GM10248 (cell line): ENCODE data around the gene TSPAN3.
A peak's percentile ranks its signal among the peaks of the same experiment; 100 is the strongest.

ENCODE experiments used
- CTCF ChIA-PET: fragments of 300-600 bp; sonication (Branson Sonifier 250); formaldehyde crosslinking; extraction: SDS; loops from one replicate; lab custom pipeline; 2021; ENCODE audit warnings: antibody characterized with exemption; lab: Yijun Ruan, JAX
- POLR2A ChIA-PET: fragments of 350-650 bp; sonication (Branson Sonifier 250); formaldehyde crosslinking; extraction: SDS; loops from one replicate; lab custom pipeline; 2020; ENCODE audit warnings: antibody characterized with exemption; lab: Yijun Ruan, JAX
- DNase-seq: peaks from one replicate; pipeline ENCODE4 v3.0.0; 2012; ENCODE audit errors: extremely low spot score
- TF ChIP-seq, protein P1 (sequence below): IDR thresholded peaks from 2 replicates; pipeline ENCODE4 v1.5.1; 2012; ENCODE audit warnings: mild to moderate bottlenecking, low read depth; ENCODE audit errors: extremely low read depth, missing control alignments, control extremely low read depth

Gene TSPAN3

DNA sequence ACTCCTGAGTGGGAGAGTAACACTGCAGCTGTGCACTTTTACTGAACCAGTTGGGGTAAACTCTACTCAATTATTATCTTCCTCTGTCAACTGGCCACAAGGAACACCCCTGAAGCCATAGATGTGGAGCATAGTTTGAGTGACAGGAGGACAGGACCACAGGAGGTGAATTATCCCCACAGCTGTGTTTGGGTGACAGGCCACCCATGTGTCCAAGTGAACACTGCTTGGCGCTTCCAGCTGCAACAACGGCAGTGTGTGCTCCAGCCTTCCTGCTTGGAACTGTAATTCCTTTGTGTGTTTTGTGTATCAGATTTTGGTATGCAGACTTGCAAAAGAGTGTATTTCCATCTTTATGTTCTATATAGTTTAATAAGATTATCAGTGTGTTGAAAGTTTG, 20.2 kb upstream of the TSPAN3 start:
- TF ChIP-seq, protein P1, sequence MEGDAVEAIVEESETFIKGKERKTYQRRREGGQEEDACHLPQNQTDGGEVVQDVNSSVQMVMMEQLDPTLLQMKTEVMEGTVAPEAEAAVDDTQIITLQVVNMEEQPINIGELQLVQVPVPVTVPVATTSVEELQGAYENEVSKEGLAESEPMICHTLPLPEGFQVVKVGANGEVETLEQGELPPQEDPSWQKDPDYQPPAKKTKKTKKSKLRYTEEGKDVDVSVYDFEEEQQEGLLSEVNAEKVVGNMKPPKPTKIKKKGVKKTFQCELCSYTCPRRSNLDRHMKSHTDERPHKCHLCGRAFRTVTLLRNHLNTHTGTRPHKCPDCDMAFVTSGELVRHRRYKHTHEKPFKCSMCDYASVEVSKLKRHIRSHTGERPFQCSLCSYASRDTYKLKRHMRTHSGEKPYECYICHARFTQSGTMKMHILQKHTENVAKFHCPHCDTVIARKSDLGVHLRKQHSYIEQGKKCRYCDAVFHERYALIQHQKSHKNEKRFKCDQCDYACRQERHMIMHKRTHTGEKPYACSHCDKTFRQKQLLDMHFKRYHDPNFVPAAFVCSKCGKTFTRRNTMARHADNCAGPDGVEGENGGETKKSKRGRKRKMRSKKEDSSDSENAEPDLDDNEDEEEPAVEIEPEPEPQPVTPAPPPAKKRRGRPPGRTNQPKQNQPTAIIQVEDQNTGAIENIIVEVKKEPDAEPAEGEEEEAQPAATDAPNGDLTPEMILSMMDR, result no peak
- CTCF ChIA-PET, result interaction anchor here (0.9 kb wide), 1 partner anchor 406 kb away, joined by 3 read pairs; no protein-coding TSS in a partner anchor
- POLR2A ChIA-PET, result no interaction called here
- no peak for DNase-seq

DNA sequence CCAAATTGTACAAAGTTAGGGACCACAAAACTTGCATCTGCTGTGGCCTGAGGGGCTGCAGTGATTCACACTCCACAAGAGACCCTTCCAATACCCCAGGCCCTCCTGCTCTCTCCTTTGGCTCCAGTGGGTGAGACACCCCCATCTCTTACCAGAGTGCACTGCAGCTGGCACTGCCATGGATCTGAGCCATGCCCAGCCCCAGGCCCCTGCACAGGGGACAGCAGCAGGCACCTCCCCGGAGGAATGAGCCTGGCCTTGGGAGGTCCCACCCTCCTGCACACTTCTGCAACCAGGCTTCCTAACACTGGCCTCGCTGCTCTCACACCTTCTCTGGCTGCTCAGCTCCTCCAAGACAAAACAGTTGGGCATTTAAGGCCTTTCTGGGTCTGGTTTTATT, 16.3 kb upstream of the TSPAN3 start:
- DNase-seq, result no peak
- POLR2A ChIA-PET, result no interaction called here
- TF ChIP-seq, protein P1, result no peak
- CTCF ChIA-PET, result interaction anchor here (1.0 kb wide), 1 partner anchor 16 kb away, joined by 3 read pairs; no protein-coding TSS in a partner anchor

DNA sequence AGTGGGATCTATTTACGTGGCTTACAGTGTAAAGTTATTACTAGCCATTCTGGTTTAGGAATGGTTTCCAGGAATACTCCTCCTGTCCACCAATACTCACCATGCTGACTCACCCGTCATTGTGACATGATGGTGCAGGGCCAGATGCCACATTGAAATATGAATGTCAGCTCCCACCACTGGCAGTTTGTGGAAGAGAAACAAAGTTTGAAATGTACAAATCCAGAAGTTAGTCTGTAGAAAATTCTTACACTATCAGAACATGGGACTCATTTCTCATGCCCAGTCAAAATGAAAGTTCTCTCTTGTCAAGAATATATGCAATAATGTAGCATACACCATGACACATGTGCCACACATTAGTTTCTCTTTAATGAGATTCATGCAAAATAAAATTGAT, 14.4 kb upstream of the TSPAN3 start:
- TF ChIP-seq, protein P1, result no peak
- ChIA-PET CTCF (interaction anchor here (0.9 kb wide), 1 partner anchor 412 kb away, joined by 3 read pairs; no protein-coding TSS in a partner anchor), POLR2A (no interaction called here)
- peak; percentile 38 for DNase-seq

DNA sequence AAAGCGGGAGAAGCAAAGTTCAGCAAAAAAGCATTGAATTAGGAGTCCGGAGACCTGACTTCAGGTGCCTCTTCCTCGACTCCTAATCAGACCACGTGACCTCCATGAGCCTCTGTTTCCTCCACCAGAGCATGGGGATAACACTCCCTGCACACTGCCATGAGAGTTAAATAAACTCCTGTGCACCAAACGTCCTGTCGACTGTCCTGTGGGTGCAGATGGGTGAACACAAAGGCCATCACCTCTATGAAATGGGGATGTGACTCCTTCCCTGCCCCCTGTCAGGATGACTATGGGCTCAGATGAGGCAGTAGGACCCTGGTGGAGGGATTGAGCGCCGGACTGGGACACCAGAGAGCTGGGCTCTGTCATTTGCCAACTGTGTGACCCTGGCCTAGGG, 13.5 kb upstream of the TSPAN3 start:
- DNase-seq, result no peak
- CTCF ChIA-PET, result interaction anchor here (0.9 kb wide), 1 partner anchor 413 kb away, joined by 3 read pairs; no protein-coding TSS in a partner anchor
- TF ChIP-seq, protein P1, result no peak
- POLR2A ChIA-PET, result no interaction called here

DNA sequence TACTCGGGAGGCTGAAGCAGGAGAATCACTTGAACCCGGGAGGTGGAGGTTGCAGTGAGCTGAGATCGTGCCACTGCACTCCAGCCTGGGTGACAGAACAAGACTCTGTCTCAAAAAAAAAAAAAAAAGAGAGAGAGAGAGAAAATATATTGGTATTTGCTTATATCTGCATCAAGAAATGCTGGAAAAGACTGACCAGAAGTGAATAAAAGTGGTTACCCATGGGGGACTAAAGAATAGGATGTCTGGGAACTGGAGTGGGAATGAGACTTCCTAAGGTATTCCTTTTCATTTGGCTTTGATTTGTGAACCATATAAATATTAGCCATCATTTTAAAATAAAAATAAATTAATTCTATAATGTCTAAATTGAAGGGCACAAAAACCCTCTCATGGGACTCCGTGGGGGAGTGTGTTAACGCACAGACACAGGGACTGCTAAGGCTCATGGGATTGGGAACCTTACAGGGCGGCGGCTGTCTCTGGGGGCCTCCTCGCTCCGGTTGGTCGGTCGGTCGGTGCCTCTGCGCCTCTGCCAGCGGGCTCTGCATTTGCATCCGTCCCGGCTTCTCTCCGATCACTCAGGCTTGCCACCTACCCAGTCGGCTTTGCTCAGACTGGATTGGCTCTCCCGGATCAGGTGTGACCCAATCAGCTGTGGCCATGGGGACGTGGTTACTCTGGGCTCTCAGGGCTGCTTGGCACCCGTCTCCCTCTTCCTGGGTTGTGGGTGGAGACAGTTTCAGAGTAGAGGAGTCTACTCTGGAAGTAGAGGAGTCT, 12.7 kb upstream of the TSPAN3 start:
- CTCF ChIA-PET, result no interaction called here
- DNase-seq, result peak; percentile 72
- POLR2A ChIA-PET, result no interaction called here
- TF ChIP-seq, protein P1, result no peak

DNA sequence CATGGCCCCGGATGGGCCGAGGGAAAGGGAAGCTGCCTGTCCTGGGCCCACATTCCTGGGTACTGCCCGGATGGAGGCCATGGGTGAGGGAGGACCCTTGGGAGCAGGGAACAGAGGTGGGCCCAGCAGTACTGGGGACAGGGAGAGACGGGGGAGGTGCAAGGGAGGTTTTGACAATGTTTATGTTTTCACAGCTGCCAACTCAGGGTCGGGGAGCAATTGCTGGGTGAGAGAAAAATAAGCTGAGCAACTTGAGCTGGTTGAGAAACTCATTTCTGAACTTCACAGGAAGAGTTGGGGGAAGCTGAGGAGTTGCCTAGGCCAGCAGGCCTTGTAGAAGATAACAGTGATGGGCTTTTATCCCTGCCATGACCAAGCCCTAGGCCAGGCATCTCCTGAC, 11.1 kb upstream of the TSPAN3 start:
- CTCF ChIA-PET, result interaction anchor here (1.4 kb wide), 1 partner anchor 27 kb away, joined by 3 read pairs; no protein-coding TSS in a partner anchor
- POLR2A ChIA-PET, result no interaction called here

More for the DNA sequence above, 11.1 kb upstream of the TSPAN3 start:
- TF ChIP-seq, protein P1, result no peak
- no peak for DNase-seq
